ENCODE data around the gene ITPR2. TPM values are rescaled to one million over a fixed set of nuclear protein-coding genes. Genes with fewer than 3 reads are reported as not detected.

ITPR2 gene
- total RNA-seq, 1 donor from 2014 or later: 77.9 TPM

DNA sequence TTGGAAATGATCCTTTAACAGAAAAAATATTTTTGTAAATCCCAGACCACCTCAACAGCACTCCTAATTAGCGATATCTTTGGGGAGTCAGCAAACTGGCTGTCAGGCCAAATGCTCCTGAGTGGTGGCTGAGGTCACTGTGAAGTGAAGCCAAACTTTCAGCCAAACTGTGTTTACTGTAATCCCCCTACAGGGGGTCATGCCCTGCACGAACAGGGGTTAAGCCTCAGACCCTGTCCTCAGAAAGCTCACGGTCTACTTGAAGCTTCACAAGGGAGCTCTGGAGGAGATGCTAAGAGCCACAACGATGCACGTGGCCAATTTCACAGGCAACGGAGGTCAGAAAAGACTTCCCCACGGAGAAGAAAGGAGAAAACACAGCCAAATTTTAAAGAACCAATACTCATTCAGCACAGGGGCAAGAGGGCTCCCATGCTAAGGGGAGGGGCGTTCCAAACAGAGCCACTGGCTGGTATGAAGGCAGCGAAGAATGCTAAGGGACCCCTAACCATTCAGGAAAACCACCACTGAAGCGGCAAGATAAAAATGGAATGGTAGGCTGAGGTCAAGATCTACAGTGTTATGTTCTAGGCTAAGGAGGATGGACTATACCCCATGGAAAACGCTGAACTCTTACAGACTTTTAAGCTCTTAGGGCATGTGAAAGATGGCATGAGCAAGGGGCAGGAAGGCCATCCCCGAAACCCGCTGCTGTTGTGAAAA lies 105.4 kb downstream of the ITPR2 start:
- no peak for DNase-seq
- no peaks in the 10 kb centered on the region for H3K9me3 Mint-ChIP-seq (ENCODE audit: unreplicated experiment)
- H3K27me3 Mint-ChIP-seq (ENCODE audit: unreplicated experiment): no peaks in the 10 kb centered on the region
- H3K27ac Mint-ChIP-seq (ENCODE audit: unreplicated experiment): no peak overlapping the region
- H3K36me3 Mint-ChIP-seq (ENCODE audit: unreplicated experiment): no peaks in the 10 kb centered on the region
- TF ChIP-seq, protein P1, sequence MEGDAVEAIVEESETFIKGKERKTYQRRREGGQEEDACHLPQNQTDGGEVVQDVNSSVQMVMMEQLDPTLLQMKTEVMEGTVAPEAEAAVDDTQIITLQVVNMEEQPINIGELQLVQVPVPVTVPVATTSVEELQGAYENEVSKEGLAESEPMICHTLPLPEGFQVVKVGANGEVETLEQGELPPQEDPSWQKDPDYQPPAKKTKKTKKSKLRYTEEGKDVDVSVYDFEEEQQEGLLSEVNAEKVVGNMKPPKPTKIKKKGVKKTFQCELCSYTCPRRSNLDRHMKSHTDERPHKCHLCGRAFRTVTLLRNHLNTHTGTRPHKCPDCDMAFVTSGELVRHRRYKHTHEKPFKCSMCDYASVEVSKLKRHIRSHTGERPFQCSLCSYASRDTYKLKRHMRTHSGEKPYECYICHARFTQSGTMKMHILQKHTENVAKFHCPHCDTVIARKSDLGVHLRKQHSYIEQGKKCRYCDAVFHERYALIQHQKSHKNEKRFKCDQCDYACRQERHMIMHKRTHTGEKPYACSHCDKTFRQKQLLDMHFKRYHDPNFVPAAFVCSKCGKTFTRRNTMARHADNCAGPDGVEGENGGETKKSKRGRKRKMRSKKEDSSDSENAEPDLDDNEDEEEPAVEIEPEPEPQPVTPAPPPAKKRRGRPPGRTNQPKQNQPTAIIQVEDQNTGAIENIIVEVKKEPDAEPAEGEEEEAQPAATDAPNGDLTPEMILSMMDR (IDR thresholded peaks at IDR 0.05; ENCODE audit: partially characterized antibody, unreplicated experiment): no peak
- peaks cover 15% of the 10 kb centered on the region for H3K4me1 Mint-ChIP-seq (ENCODE audit: low read depth, unreplicated experiment)
- H3K4me3 Mint-ChIP-seq (ENCODE audit: unreplicated experiment): no peak overlapping the region

DNA sequence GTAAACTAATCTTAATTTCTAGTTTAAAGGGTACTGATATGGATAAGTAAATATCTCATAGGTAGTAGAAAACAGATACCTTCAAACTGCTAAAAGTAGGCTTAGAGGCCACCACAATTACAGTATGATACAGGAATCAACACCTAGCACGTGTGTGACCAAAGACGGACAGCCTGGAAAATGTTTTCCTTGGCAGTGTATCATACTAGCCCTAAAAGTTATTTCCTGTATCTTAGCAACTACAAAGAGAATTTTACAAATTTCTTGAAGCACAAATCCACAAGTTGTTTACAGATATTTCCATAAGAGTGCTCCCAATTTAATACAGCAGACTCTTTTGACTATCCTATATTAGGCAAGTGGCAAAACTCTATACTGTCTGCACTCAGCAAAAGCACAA lies 106.0 kb downstream of the ITPR2 start:
- Mint-ChIP-seq H3K36me3 (ENCODE audit: unreplicated experiment) (no peaks in the 10 kb centered on the region), H3K4me3 (ENCODE audit: unreplicated experiment) (no peak overlapping the region), H3K27ac (ENCODE audit: unreplicated experiment) (no peak overlapping the region), H3K4me1 (ENCODE audit: low read depth, unreplicated experiment) (peaks cover 20% of the 10 kb centered on the region), H3K9me3 (ENCODE audit: unreplicated experiment) (no peaks in the 10 kb centered on the region), H3K27me3 (ENCODE audit: unreplicated experiment) (no peaks in the 10 kb centered on the region)
- TF ChIP-seq, protein P1 (IDR thresholded peaks at IDR 0.05; ENCODE audit: partially characterized antibody, unreplicated experiment): no peak
- no peak for DNase-seq

DNA sequence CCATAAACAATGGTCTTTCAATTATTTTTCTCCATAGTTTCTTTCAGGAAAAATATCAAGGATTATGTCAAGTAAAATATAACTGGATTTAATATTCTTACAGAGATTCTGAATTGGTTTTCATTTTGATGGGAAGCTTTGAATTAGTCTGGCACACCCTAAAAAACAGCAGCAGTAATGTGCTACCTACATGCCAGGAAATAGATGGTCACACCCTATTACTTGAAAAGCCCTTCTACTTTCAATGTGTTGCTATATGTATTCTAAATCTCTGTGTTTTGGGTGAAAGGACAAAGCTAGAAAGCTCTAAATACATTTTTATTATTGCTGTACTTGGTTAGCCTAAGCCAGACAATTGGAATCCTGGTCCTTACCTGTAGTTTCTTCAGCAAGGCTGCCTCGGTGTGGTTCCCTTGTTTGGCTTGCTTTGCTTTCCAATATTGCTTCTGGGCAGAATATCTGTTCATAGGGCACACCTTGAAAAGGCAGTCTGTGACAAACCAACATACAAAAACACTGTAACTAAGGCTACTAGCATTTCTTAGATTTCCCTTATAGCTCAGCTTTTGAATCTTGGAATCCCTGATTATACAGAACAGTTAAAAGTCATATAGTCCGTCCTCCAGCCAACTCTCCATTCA lies 107.6 kb downstream of the ITPR2 start:
- Mint-ChIP-seq H3K27me3 (ENCODE audit: unreplicated experiment) (no peaks in the 10 kb centered on the region), H3K4me3 (ENCODE audit: unreplicated experiment) (no peak overlapping the region), H3K27ac (ENCODE audit: unreplicated experiment) (no peak overlapping the region), H3K9me3 (ENCODE audit: unreplicated experiment) (no peaks in the 10 kb centered on the region), H3K36me3 (ENCODE audit: unreplicated experiment) (no peaks in the 10 kb centered on the region), H3K4me1 (ENCODE audit: low read depth, unreplicated experiment) (peaks cover 23% of the 10 kb centered on the region)
- no peak for DNase-seq
- TF ChIP-seq, protein P1 (IDR thresholded peaks at IDR 0.05; ENCODE audit: partially characterized antibody, unreplicated experiment): no peak

DNA sequence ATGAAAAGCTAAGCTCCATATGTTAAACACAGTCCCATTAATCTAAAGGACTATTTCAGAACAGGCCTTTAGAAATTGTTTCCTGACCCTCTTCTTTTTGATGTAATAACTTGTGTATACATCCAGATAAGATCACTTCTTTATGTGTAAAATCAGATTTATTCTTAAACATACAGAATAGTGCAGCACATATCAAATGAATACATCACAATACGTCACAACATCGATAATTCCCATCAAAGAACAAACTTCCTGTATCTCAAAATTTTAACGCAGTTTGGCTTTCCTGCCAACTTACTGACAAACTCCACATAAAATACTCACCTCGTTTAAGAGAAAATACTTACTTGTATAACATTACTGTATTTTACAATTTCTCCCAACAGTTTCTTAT lies 108.7 kb downstream of the ITPR2 start:
- Mint-ChIP-seq H3K9me3 (ENCODE audit: unreplicated experiment) (no peaks in the 10 kb centered on the region), H3K4me1 (ENCODE audit: low read depth, unreplicated experiment) (peaks cover 29% of the 10 kb centered on the region), H3K27me3 (ENCODE audit: unreplicated experiment) (no peaks in the 10 kb centered on the region), H3K4me3 (ENCODE audit: unreplicated experiment) (no peak overlapping the region), H3K36me3 (ENCODE audit: unreplicated experiment) (no peaks in the 10 kb centered on the region), H3K27ac (ENCODE audit: unreplicated experiment) (no peak overlapping the region)
- TF ChIP-seq, protein P1 (IDR thresholded peaks at IDR 0.05; ENCODE audit: partially characterized antibody, unreplicated experiment): no peak
- DNase-seq: no peak

All from glutamatergic neuron (in vitro differentiated cells).